DOHH2 (cell line): ENCODE results near the gene APLP1.
A peak's percentile ranks its signal among the peaks of the same experiment; 100 is the strongest.

Source experiments
- H3F3A ChIP-seq: fragments of 200-600 bp; sonication (generic), shearing (Covaris generic); 2 replicates; pipeline ENCODE4 v1.6.0; 2016; ENCODE audit warnings: antibody characterized with exemption, mild to moderate bottlenecking; ENCODE audit not compliant: control insufficient read depth, insufficient read depth
- H3K27ac ChIP-seq: fragments of 200-600 bp; sonication (generic); 2 replicates; pipeline ENCODE4 v1.5.1; 2014; ENCODE audit warnings: low read depth, mild to moderate bottlenecking, low read length, moderate library complexity
- H3K27me3 ChIP-seq: fragments of 200-600 bp; sonication (generic); 2 replicates; pipeline ENCODE4 v1.6.1; 2014; ENCODE audit warnings: mild to moderate bottlenecking, low read length, mixed read lengths; ENCODE audit not compliant: control insufficient read depth
- H3K36me3 ChIP-seq: fragments of 200-600 bp; sonication (generic); 2 replicates; pipeline ENCODE4 v1.6.1; 2014; ENCODE audit warnings: mild to moderate bottlenecking, low read length, moderate library complexity, mixed read lengths; ENCODE audit not compliant: control insufficient read depth
- H3K4me1 ChIP-seq: fragments of 200-600 bp; sonication (generic); 2 replicates; pipeline ENCODE4 v1.6.1; 2014; ENCODE audit warnings: mild to moderate bottlenecking, low read length, mixed read lengths; ENCODE audit not compliant: control insufficient read depth
- H3K4me2 ChIP-seq: fragments of 200-600 bp; sonication (generic); 2 replicates; pipeline ENCODE4 v1.6.0; 2014; ENCODE audit warnings: mild to moderate bottlenecking, low read length, moderate library complexity
- H3K4me3 ChIP-seq: fragments of 200-600 bp; sonication (generic); 2 replicates; pipeline ENCODE4 v1.5.1; 2014; ENCODE audit warnings: mild to moderate bottlenecking, low read length, mixed read lengths
- H3K79me2 ChIP-seq: fragments of 200-600 bp; sonication (generic); 2 replicates; pipeline ENCODE4 v1.6.1; 2014; ENCODE audit warnings: mild to moderate bottlenecking, low read length, mixed read lengths; ENCODE audit not compliant: control insufficient read depth
- H3K9me2 ChIP-seq: fragments of 200-600 bp; sonication (generic); replicated peaks from 2 replicates; pipeline ENCODE4 v1.6.1; 2014; ENCODE audit warnings: mild to moderate bottlenecking, low read length, mixed read lengths; ENCODE audit not compliant: control insufficient read depth
- H3K9me3 ChIP-seq: fragments of 200-600 bp; sonication (generic); 2 replicates; pipeline ENCODE4 v1.6.1; 2014; ENCODE audit warnings: antibody characterized with exemption, low read length, mixed read lengths; ENCODE audit not compliant: control insufficient read depth, insufficient read depth
- H4K20me1 ChIP-seq: fragments of 200-600 bp; sonication (generic); 2 replicates; pipeline ENCODE4 v1.6.0; 2014; ENCODE audit warnings: low read depth, mild to moderate bottlenecking, antibody characterized with exemption, low read length, moderate library complexity; ENCODE audit not compliant: control insufficient read depth, insufficient read depth
- CTCF ChIP-seq: fragments of 200-600 bp; sonication (generic); IDR thresholded peaks from one replicate; pipeline ENCODE4 v1.5.1; 2014; ENCODE audit warnings: antibody characterized with exemption, mild to moderate bottlenecking, low read depth, low read length; ENCODE audit not compliant: poor library complexity, severe bottlenecking
- EZH2phosphoT487 ChIP-seq: fragments of 200-600 bp; sonication (generic); IDR thresholded peaks from 2 replicates; pipeline ENCODE4 v1.6.1; 2017; ENCODE audit warnings: borderline replicate concordance, mild to moderate bottlenecking, antibody characterized with exemption, low read length, moderate library complexity, mixed read lengths

APLP1 gene

GRCh38 chr19:35899547-35900214 is 31.3 kb downstream of the APLP1 start:
- Histone ChIP-seq H3F3A (peaks cover 18% of the 10 kb centered on the region), H3K4me2 (peak overlapping the region; percentile 99), H3K4me3 (peak overlapping the region; percentile 87), H3K79me2 (peaks cover 64% of the 10 kb centered on the region), H4K20me1 (peaks cover 18% of the 10 kb centered on the region), H3K36me3 (peaks cover 50% of the 10 kb centered on the region), H3K4me1 (peaks cover 47% of the 10 kb centered on the region), H3K27ac (peak overlapping the region; percentile 94), H3K27me3 (no peaks in the 10 kb centered on the region), H3K9me2 (no peaks in the 10 kb centered on the region), H3K9me3 (no peaks in the 10 kb centered on the region)
- TF ChIP-seq CTCF (no peak), EZH2phosphoT487 (no peak)

DNA sequence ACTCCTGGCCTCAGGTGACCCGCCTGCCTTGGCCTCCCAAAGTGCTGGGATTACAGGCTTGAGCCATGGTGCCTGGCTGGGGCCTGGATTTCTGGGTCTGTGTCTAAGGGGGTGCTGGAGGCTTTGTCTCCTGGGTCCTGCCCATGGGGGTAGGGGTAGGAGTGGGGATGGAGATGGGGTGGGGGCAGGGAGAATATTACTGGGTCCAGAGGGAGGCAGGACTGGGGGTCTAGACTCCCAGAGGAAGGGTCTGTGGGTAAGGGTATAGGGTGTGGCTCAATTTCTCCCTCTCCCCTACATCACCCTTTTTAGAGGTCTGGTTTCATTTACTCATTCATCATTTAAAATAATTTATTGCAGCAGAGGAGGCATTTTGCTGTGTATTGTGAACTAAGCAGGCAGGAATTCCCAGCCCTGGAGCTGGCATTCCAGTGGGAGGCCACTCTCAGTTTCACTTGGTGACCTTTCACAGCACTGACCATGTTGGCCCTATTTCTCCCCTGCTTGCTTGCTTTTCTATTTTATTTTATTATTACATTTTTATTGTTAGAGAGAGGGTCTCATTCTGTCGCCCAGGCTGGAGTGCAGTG is 32.8 kb downstream of the APLP1 start:
- TF ChIP-seq CTCF (no peak), EZH2phosphoT487 (no peak)
- H3K36me3 ChIP-seq: peaks cover 35% of the 10 kb centered on the region
- H3F3A ChIP-seq: peaks cover 22% of the 10 kb centered on the region
- H3K9me3 ChIP-seq: no peaks in the 10 kb centered on the region
- peaks cover 58% of the 10 kb centered on the region for H3K79me2 ChIP-seq
- H3K4me2 ChIP-seq: peak overlapping the region; percentile 99
- peak overlapping the region; percentile 94 for H3K27ac ChIP-seq
- no peaks in the 10 kb centered on the region for H3K9me2 ChIP-seq
- peaks cover 13% of the 10 kb centered on the region for H4K20me1 ChIP-seq
- peaks cover 55% of the 10 kb centered on the region for H3K4me1 ChIP-seq
- peak overlapping the region; percentile 87 for H3K4me3 ChIP-seq
- no peaks in the 10 kb centered on the region for H3K27me3 ChIP-seq

DNA sequence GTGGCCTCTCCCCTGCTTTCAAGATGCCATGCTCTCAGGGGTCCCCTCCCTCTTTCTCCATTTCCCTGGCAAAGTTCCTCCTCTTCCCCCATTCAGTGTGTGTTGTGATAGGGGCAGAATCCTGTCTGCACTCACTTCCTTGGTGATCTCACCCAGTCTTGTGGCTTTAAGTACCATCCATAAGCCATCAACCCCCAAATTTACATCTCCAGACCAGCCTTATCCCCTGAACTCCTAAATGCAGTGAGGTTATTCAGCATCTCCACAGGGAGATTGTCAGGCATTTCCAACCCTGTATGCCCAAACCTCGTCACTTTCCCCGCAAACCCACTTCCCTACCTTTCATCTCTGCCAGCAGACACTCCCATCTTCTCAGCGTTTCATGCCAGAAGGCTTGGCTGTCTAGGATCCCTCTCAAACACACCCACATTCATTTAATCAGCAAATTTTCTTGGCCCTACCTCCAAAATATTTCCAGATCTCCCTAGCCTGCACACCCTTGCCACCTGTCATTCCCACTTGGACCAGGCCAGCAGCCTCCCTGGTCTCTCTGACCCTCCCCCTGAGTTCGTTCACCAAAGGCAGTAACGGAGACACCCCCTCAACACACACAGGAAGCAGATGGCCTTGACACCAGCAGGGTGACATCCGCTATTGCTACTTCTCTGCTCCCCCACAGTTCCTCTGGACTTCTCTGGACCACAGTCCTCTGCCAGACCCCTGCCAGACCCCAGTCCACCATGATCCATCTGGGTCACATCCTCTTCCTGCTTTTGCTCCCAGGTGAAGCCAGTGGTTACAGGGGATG is 33.7 kb downstream of the APLP1 start, which contains the start of gene HCST:
HCST (plus strand) TSS at position 676 of the 808 bp plus-strand sequence; CDS start at position 741, 65 bp downstream.
- peaks cover 26% of the 10 kb centered on the region for H3K36me3 ChIP-seq
- H4K20me1 ChIP-seq: peaks cover 11% of the 10 kb centered on the region
- H3K4me3 ChIP-seq: peak within 1 kb of the TSS; percentile 87
- peaks cover 26% of the 10 kb centered on the region for H3F3A ChIP-seq
- H3K4me1 ChIP-seq: peaks cover 55% of the 10 kb centered on the region
- H3K9me3 ChIP-seq: no peaks in the 10 kb centered on the region
- TF ChIP-seq CTCF (no peak), EZH2phosphoT487 (no peak)
- peaks cover 50% of the 10 kb centered on the region for H3K79me2 ChIP-seq
- peak within 1 kb of the TSS; percentile 94 for H3K27ac ChIP-seq
- no peaks in the 10 kb centered on the region for H3K9me2 ChIP-seq
- no peaks in the 10 kb centered on the region for H3K27me3 ChIP-seq
- peak within 1 kb of the TSS; percentile 99 for H3K4me2 ChIP-seq
